Retinal pigment epithelial cell (primary cell): Measurements from ENCODE around the gene KRTAP5-3.

Source experiments
- DNase-seq: peaks from one replicate; pipeline ENCODE4 v3.0.0-alpha.2; 2010; ENCODE audit warnings: low read depth
- H3K4me3 ChIP-seq: 2 replicates; pipeline ENCODE4 v1.5.1; 2011; ENCODE audit warnings: mild to moderate bottlenecking, low read length, control low read depth, moderate library complexity
- CTCF ChIP-seq: conservative IDR thresholded peaks from 2 replicates; pipeline ENCODE4 v1.5.1; 2011; ENCODE audit warnings: low read depth, low read length, control low read depth, inconsistent platforms

The KRTAP5-3 gene

GRCh38 chr11:1572197-1573076 lies 35.8 kb downstream of the KRTAP5-3 start, which contains the start of gene DUSP8:
Gene DUSP8 (minus strand): TSS chr11:1572271. CDS start chr11:1565826, 6,445 bp downstream.
- DNase-seq, result peak; percentile 26
- TF ChIP-seq CTCF, result no peak

DNA sequence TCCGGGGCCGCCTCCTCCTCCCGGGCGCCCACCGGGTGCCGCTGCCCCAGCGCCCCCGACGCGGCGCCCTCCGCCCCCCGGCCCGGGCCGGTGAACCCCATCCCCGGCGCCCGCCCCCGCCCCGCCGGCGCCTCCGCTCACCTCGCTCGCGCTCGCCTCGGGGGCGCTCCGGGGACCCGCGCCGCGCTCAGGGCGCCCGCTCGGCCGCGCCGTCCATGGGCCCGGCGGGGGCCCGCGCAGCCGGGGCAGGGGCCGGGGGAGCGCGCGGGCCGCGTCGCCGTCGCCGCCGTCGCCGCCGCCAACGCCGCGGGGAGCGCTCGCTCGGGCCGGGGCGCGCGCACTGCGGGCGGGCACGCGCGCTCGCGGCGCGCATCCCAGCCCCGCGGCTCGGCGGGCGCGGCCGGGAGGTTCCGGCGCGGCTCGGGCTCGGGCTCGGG lies 36.5 kb downstream of the KRTAP5-3 start:
- no peak for TF ChIP-seq CTCF
- DNase-seq, result no peak
- H3K4me3 ChIP-seq, result peak overlapping the region; percentile 56

More at GRCh38 chr11:1572197-1573076, 35.8 kb downstream of the KRTAP5-3 start, which contains the start of gene DUSP8:
- peak within 1 kb of the TSS; percentile 56 for H3K4me3 ChIP-seq

- TF ChIP-seq CTCF, result no peak
- DNase-seq, result no peak
- peak overlapping the region; percentile 56 for H3K4me3 ChIP-seq
Observed at GRCh38 chr11:1570896-1571759, 37.1 kb downstream of the KRTAP5-3 start.

DNA sequence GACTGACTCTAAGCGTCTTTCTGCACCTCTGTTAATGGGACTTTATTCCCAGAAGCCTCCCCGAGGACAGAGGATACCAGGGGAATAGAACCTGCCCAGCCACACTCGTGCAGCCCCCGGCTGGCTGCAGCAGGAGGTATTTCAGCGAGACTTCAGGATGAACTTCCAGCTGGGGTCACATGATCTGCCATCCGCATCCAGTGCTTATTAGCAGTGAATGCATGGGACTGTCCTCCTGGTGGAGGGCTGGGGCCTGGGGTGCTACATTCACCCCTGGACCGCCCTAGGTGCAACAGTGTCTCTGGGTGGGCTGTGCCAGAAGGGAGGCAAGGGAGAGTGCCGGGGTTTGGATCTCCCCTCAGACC lies 37.8 kb downstream of the KRTAP5-3 start:
- peak overlapping the region; percentile 56 for H3K4me3 ChIP-seq
- no peak for DNase-seq
- no peak for TF ChIP-seq CTCF

- no peak overlapping the region for H3K4me3 ChIP-seq
- DNase-seq, result no peak
- no peak for TF ChIP-seq CTCF
Observed at GRCh38 chr11:1570001-1570453, 38.2 kb downstream of the KRTAP5-3 start.

- no peak for TF ChIP-seq CTCF
- no peak overlapping the region for H3K4me3 ChIP-seq
- no peak for DNase-seq
Observed at GRCh38 chr11:1569251-1569780, 38.9 kb downstream of the KRTAP5-3 start.
